GM13976 (cell line): Measurements from ENCODE around the gene MYRIP.

Experiments used
- DNase-seq: peaks from one replicate; pipeline ENCODE4 v3.0.0; 2012; ENCODE audit warnings: low spot score
- CTCF ChIP-seq: IDR thresholded peaks from 2 replicates; pipeline ENCODE4 v1.5.1; 2012; ENCODE audit warnings: borderline replicate concordance, mild to moderate bottlenecking; ENCODE audit not compliant: insufficient read depth; ENCODE audit errors: extremely low read depth, missing control alignments, control extremely low read depth
- in situ Hi-C: fragments of 300-500 bp; cut with MboI; formaldehyde crosslinking; loops from one replicate; pipeline ENCODE4 v1.12.0; 2022; ENCODE audit warnings: low sequenced_read_pairs, mixed read lengths, inconsistent platforms; ENCODE audit not compliant: unreplicated experiment

MYRIP gene

DNA sequence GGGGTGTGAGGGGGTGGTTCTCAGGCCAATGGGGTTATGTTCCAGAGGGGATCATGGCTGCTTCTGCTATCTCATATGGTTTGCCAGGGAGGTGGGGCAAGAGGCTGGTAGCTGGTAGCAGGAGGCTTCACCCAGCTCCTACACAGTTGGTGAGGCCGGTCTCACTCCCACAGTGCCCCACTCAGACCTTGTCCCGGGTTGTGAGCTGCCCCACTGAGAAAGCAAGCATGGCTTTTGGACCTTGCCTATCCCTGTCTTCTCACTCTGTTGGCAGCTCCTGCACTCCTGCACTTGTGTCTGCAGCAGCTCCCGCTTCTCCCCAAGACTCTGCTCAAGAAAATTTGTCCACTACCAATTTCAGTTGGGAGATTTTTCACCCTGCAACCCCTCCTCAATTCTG is 46.1 kb downstream of the MYRIP start:
- TF ChIP-seq CTCF, result no peak
- in situ Hi-C loops, result no loop called here

GRCh38 chr3:39869890-39870289 is 60.5 kb downstream of the MYRIP start:
- in situ Hi-C loops, result no loop called here
- TF ChIP-seq CTCF, result no peak
- no peak for DNase-seq

More for the DNA sequence above, 46.1 kb downstream of the MYRIP start:
- no peak for DNase-seq

DNA sequence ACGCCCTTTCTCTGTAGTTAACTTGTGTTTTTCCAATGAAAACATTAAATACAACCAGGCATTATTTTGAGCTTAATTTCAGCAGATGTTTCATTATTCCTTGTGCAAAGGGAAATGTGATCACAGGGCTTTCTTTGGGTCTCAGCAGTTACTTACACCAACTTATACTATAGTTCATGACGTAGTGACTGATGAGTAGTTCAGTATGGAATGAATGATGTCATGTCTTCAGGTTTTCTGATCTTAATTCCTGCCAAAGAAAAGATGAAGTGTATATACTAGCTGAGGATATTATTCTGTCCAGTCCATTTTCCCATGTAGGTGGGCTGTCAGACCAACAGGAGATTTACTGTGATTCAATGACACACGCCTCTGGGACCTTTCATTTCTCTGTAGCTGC is 61.3 kb downstream of the MYRIP start:
- no peak for DNase-seq
- no peak for TF ChIP-seq CTCF
- in situ Hi-C loops, result no loop called here

- no peak for DNase-seq
- in situ Hi-C loops, result no loop called here
Measured at GRCh38 chr3:39879581-39879980, 70.2 kb downstream of the MYRIP start.

GRCh38 chr3:39882111-39882510 is 72.7 kb downstream of the MYRIP start:
- in situ Hi-C loops, result no loop called here
- no peak for TF ChIP-seq CTCF
- no peak for DNase-seq

More at GRCh38 chr3:39879581-39879980, 70.2 kb downstream of the MYRIP start:
- TF ChIP-seq CTCF, result no peak

DNA sequence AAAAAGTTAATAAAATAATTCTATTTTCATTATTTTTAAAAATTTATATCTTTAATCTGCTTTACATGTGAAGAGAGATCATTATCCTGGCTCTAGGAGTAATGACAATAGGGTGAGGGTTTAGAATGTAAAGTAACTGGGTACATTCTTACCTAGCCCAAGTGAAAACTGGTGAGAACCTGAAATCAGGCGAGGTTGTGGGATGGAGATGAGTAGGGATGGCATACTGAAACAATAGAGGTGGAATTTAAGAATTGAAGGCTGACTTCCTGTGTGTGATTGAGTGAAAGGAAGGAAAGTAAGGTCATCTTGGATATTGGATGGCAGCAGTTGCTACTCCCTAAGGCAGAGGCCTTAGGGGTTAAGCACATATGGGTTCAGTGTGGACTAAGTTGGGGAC is 82.7 kb downstream of the MYRIP start:
- in situ Hi-C loops, result no loop called here
- no peak for DNase-seq
- no peak for TF ChIP-seq CTCF

- no peak for DNase-seq
- in situ Hi-C loops, result no loop called here
- TF ChIP-seq CTCF, result no peak
Measured at GRCh38 chr3:39896184-39896583, 86.8 kb downstream of the MYRIP start.
